Heart left ventricle (tissue), 13 donors: ENCODE results near the gene XYLT1.

Experiments used
- POLR2A ChIP-seq, 2 donors: fragments of 450-650 bp; IDR thresholded peaks; one replicate each; pipeline ENCODE4 v1.6.1; 2017; ENCODE audit warnings: antibody characterized with exemption in 2 of 2, mild to moderate bottlenecking in 2 of 2, moderate library complexity in 2 of 2
- TF ChIP-seq, protein P1 (sequence below), 12 donors: fragments of 200-600 bp; sonication (generic) in 4 of 12; IDR thresholded peaks; one replicate each; pipeline versions ENCODE4 v1.5.0 to v1.8.0; 2018 to 2022; ENCODE audit warnings: antibody characterized with exemption in 12 of 12, mild to moderate bottlenecking in 5 of 12
- donor health status: ischemic (EF 13 %, LVEDD 7.1; RV severe dilation, severe dysfunction).
- donor health status: DM: no; HTN: yes; CAD: no.
- donor health status: DM: no; HTN: no; CAD: no.
- donor health status: ischemic (EF 25% LVEDD 6.9; RV normal size, moderate dysfunction).
- donor health status: ischemic (EF 25% LVEDD 5.7; RV mildly dilated, moderate dysfunction).
- donor health status: ischemic (EF 35%, LVEDD 5.7; RV mildly dilated, moderate dysfunction).
- donor health status: nonischemic (EF 11% LVEDD 7.7; RV severe dilation, severe dysfunction).
- donor health status: DM: yes; HTN: yes; CAD: no.
- donor health status: PGD.
- donor health status: ischemic (EF 29% LVEDD 5.4; RV normal size, mild dysfunction).
- donor health status: nonischemic (EF 23%, LVEDD 6.1; RV moderate dilation, normal function).

DNA sequence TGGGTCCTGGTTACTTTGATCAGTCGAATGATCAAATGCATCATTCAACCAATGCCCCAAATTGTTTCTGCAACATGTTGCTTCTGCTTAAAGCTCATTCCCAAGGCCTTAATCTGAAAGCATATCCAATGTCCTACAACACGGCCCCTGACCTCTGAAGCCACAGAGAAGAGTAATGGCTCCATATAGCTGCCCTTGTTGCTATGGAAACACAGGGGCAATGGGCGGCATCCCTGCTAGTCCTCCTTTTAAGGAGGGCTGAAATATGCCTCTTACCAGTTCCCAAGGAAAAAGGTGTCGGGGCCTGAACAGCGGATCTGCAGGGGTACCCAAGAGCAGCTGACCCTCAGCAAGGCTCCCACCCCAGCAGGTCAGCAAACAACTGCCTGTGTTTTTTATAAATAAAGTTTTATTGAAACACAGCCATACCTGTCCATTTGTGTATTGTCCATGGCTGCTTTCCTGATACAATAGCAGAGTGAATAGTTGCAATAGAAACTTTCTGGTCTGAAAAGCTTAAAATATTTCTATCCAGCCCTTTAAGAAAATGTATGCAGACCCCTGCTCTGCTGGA is 210.4 kb downstream of the XYLT1 start:
- TF ChIP-seq, protein P1, sequence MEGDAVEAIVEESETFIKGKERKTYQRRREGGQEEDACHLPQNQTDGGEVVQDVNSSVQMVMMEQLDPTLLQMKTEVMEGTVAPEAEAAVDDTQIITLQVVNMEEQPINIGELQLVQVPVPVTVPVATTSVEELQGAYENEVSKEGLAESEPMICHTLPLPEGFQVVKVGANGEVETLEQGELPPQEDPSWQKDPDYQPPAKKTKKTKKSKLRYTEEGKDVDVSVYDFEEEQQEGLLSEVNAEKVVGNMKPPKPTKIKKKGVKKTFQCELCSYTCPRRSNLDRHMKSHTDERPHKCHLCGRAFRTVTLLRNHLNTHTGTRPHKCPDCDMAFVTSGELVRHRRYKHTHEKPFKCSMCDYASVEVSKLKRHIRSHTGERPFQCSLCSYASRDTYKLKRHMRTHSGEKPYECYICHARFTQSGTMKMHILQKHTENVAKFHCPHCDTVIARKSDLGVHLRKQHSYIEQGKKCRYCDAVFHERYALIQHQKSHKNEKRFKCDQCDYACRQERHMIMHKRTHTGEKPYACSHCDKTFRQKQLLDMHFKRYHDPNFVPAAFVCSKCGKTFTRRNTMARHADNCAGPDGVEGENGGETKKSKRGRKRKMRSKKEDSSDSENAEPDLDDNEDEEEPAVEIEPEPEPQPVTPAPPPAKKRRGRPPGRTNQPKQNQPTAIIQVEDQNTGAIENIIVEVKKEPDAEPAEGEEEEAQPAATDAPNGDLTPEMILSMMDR (IDR thresholded peaks at IDR 0.05), result no peak
- no peak for TF ChIP-seq POLR2A (IDR thresholded peaks at IDR 0.05)
